Osteocyte (in vitro differentiated cells): ENCODE measurements around the gene TESK2. TPM values are rescaled to one million over a fixed set of nuclear protein-coding genes. Genes with fewer than 3 reads are reported as not detected.

Source experiments
- DNase-seq: peaks from one replicate; pipeline ENCODE4 v3.0.0; 2021; ENCODE audit warnings: mixed read lengths; ENCODE audit not compliant: unreplicated experiment; ENCODE audit errors: extremely low spot score
- H3K27ac Mint-ChIP-seq: one replicate; pipeline ENCODE4 v1.8.0; 2021; ENCODE audit warnings: mild to moderate bottlenecking, mixed read lengths; ENCODE audit not compliant: unreplicated experiment
- H3K27me3 Mint-ChIP-seq: one replicate; pipeline ENCODE4 v1.8.0; 2021; ENCODE audit warnings: mixed read lengths; ENCODE audit not compliant: unreplicated experiment
- H3K36me3 Mint-ChIP-seq: one replicate; pipeline ENCODE4 v1.8.0; 2021; ENCODE audit warnings: mixed read lengths; ENCODE audit not compliant: unreplicated experiment
- H3K4me1 Mint-ChIP-seq: one replicate; pipeline ENCODE4 v1.8.0; 2021; ENCODE audit warnings: mixed read lengths; ENCODE audit not compliant: unreplicated experiment
- H3K4me3 Mint-ChIP-seq: one replicate; pipeline ENCODE4 v1.8.0; 2021; ENCODE audit warnings: mild to moderate bottlenecking, moderate library complexity, mixed read lengths; ENCODE audit not compliant: unreplicated experiment
- H3K9me3 Mint-ChIP-seq: one replicate; pipeline ENCODE4 v1.8.0; 2021; ENCODE audit warnings: mixed read lengths; ENCODE audit not compliant: unreplicated experiment
- CTCF ChIP-seq: fragments of 200-600 bp; sonication (generic); IDR thresholded peaks from 2 replicates; pipeline ENCODE4 v1.5.0; 2021; ENCODE audit warnings: antibody characterized with exemption, mild to moderate bottlenecking, moderate library complexity
- total RNA-seq: library from RNA; stranded (reverse); gene quantifications from 2 replicates; pipeline ENCODE4 v1.2.1, GENCODE V29; 2021

Gene TESK2
- total RNA-seq, 1 donor from 2014 or later: 2.7 TPM

DNA sequence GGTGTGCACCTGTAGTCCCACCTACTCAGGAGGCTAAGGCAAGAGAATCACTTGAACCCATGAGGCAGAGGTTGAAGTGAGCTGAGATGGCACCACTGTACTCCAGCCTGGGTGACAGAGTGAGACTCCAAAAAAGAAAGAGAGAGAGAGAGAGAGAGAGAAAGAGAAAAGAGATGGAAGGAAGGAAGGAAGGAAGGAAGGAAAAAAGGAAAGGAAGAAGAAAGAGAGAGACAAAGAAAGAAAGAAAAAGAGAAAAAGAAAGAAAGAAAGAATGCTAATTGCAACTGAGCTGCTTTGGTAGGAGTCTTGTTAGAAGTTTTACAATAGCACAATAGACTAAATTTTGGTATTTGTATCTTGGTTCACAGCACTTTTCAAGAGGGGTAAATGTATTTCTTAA is 25.7 kb downstream of the TESK2 start:
- Mint-ChIP-seq H3K27ac (no peak overlapping the region), H3K36me3 (no peaks in the 10 kb centered on the region), H3K4me1 (no peaks in the 10 kb centered on the region), H3K9me3 (no peaks in the 10 kb centered on the region), H3K27me3 (peaks cover 15% of the 10 kb centered on the region), H3K4me3 (no peak overlapping the region)
- no peak for TF ChIP-seq CTCF
- no peak for DNase-seq

GRCh38 chr1:45458894-45459293 is 32.1 kb downstream of the TESK2 start:
- Mint-ChIP-seq H3K27me3 (peaks cover 12% of the 10 kb centered on the region), H3K4me1 (no peaks in the 10 kb centered on the region), H3K27ac (no peak overlapping the region)

DNA sequence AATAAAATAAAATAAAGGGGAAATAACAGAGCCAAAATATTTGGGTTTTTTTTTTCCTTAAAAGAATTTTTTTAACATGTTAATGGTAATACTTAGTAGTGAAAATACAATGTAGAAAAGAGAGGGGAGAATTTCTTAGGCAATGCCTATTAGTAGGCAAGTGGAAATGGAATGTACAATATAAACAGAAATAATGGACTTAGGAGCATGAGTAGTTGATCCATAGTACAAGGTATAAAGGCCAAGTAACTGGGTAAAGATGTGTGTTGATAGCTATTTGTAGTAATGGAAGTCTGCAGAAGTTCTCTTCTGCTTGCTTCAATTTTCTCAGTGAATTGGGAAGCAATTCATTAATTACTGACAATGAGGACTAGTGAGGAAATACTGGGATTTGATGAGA is 34.4 kb downstream of the TESK2 start:
- no peaks in the 10 kb centered on the region for H3K36me3 Mint-ChIP-seq
- H3K27me3 Mint-ChIP-seq: peaks cover 7% of the 10 kb centered on the region
- H3K9me3 Mint-ChIP-seq: no peaks in the 10 kb centered on the region
- TF ChIP-seq CTCF: no peak
- H3K4me3 Mint-ChIP-seq: no peak overlapping the region
- no peaks in the 10 kb centered on the region for H3K4me1 Mint-ChIP-seq
- DNase-seq: no peak
- H3K27ac Mint-ChIP-seq: no peak overlapping the region

More at GRCh38 chr1:45458894-45459293, 32.1 kb downstream of the TESK2 start:
- no peak for DNase-seq
- H3K9me3 Mint-ChIP-seq: no peaks in the 10 kb centered on the region
- H3K4me3 Mint-ChIP-seq: no peak overlapping the region
- H3K36me3 Mint-ChIP-seq: no peaks in the 10 kb centered on the region
- no peak for TF ChIP-seq CTCF

GRCh38 chr1:45455162-45455561 is 35.8 kb downstream of the TESK2 start:
- H3K27ac Mint-ChIP-seq: no peak overlapping the region
- no peak for TF ChIP-seq CTCF
- H3K27me3 Mint-ChIP-seq: peaks cover 4% of the 10 kb centered on the region
- no peaks in the 10 kb centered on the region for H3K4me1 Mint-ChIP-seq
- no peak overlapping the region for H3K4me3 Mint-ChIP-seq
- no peaks in the 10 kb centered on the region for H3K36me3 Mint-ChIP-seq
- no peak for DNase-seq
- no peaks in the 10 kb centered on the region for H3K9me3 Mint-ChIP-seq

GRCh38 chr1:45454464-45454863 is 36.5 kb downstream of the TESK2 start:
- DNase-seq: no peak
- TF ChIP-seq CTCF: no peak
- H3K27ac Mint-ChIP-seq: no peak overlapping the region
- H3K27me3 Mint-ChIP-seq: peaks cover 4% of the 10 kb centered on the region
- no peak overlapping the region for H3K4me3 Mint-ChIP-seq
- H3K9me3 Mint-ChIP-seq: no peaks in the 10 kb centered on the region
- H3K4me1 Mint-ChIP-seq: no peaks in the 10 kb centered on the region
- H3K36me3 Mint-ChIP-seq: no peaks in the 10 kb centered on the region
